ENCODE data around the gene PHF20.

PHF20 gene

DNA sequence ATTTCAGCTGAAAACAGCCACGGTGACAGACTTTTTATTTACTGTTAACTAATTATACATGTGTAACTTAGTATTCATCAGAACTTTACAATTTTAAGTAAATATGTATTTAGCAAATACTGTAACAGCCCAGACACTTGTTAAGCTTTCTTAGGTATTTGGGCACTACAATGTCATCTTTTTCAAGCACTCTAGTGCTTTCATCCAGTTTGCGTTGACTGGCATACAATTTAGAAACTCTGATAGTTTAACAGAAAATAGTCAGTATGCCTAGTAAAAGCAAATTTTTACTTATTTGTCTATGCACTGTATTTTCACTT lies 40.4 kb upstream of the PHF20 start:
- Histone ChIP-seq H3K9ac (ENCODE audit: low read length in 5 of 5) (peak overlapping the region in 1 of 5 donors; percentile 60), H3K36me3 (ENCODE audit: control insufficient read depth in 5 of 5, insufficient read depth in 5 of 5, low read length in 5 of 5) (peaks cover 62 to 95% (median 77%) of the 10 kb centered on the region in 5 donors), H3K9me3 (ENCODE audit: control insufficient read depth in 5 of 5, low read length in 5 of 5) (no peaks in the 10 kb centered on the region), H3K27me3 (ENCODE audit: control insufficient read depth in 5 of 5, insufficient read depth in 4 of 5, low read length in 5 of 5) (no peaks in the 10 kb centered on the region), H3K4me1 (ENCODE audit: control insufficient read depth in 5 of 5, insufficient read depth in 5 of 5, low read length in 5 of 5) (peaks cover 0 to 60% (median 49%) of the 10 kb centered on the region in 5 donors), H3K27ac (ENCODE audit: low read depth, low read length) (no peak overlapping the region), H3K4me3 (ENCODE audit: low read depth in 1 of 5, low read length in 5 of 5) (no peak overlapping the region)

DNA sequence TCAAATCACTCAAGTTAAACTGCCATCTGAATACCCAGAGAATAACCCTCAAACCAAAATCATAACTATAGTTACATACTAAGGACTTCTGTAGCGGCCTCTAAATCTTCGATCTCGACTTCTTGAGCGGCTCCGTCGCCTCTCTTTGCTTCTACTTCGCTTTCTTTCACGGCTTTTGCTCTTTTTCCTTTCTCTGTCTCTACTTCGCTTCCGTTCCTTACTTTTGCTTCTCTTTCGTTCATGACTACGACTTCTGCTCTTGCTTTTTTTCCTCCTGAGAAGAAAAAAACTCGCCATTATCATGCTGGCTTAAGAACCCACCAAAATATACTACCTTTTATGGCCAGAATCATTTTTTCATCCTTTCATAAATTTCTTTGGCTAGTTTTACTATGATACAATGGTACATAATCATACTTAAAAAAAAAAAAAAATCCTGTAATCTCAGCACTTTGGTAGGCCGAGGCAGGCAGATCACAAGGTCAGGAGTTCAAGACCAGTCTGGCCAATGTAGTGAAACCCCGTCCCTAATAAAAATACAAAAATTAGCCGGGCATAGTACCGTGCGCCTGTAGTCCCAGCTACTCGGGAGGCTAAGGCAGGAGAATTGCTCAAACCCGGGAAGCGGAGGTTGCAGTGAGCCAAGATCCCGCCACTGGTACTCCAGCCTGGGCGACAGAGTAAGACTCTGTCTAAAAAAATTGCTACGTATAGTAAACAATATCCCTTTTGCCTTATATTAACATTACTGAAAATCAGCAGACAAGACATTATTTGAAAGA lies 39.8 kb upstream of the PHF20 start:
- H3K27me3 ChIP-seq (ENCODE audit: control insufficient read depth in 5 of 5, insufficient read depth in 4 of 5, low read length in 5 of 5) = no peaks in the 10 kb centered on the region
- peaks cover 0 to 60% (median 51%) of the 10 kb centered on the region in 5 donors for H3K4me1 ChIP-seq (ENCODE audit: control insufficient read depth in 5 of 5, insufficient read depth in 5 of 5, low read length in 5 of 5)
- H3K9ac ChIP-seq (ENCODE audit: low read length in 5 of 5) = no peak overlapping the region
- no peaks in the 10 kb centered on the region for H3K9me3 ChIP-seq (ENCODE audit: control insufficient read depth in 5 of 5, low read length in 5 of 5)
- peaks cover 60 to 95% (median 72%) of the 10 kb centered on the region in 5 donors for H3K36me3 ChIP-seq (ENCODE audit: control insufficient read depth in 5 of 5, insufficient read depth in 5 of 5, low read length in 5 of 5)
- no peak overlapping the region for H3K4me3 ChIP-seq (ENCODE audit: low read depth in 1 of 5, low read length in 5 of 5)
- H3K27ac ChIP-seq (ENCODE audit: low read depth, low read length) = no peak overlapping the region

DNA sequence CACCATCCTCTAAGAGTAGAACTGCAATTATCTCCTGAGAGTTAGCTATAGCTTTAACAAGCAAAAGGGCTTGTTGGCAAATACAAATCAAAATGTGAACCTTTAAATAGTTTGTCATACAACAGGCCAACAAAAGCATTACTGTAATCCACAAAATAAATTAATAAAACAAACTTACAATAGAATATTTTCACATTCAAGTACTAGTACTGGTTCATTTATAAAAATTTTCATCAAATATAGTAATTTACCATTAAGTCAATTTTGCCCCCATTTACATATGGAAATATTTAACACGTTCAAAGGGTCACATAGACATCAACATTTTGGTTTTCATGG lies 39.2 kb upstream of the PHF20 start:
- Histone ChIP-seq H3K9me3 (ENCODE audit: control insufficient read depth in 5 of 5, low read length in 5 of 5) (no peaks in the 10 kb centered on the region), H3K36me3 (ENCODE audit: control insufficient read depth in 5 of 5, insufficient read depth in 5 of 5, low read length in 5 of 5) (peaks cover 60 to 94% (median 72%) of the 10 kb centered on the region in 5 donors), H3K9ac (ENCODE audit: low read length in 5 of 5) (no peak overlapping the region), H3K4me1 (ENCODE audit: control insufficient read depth in 5 of 5, insufficient read depth in 5 of 5, low read length in 5 of 5) (peaks cover 0 to 60% (median 51%) of the 10 kb centered on the region in 5 donors), H3K27ac (ENCODE audit: low read depth, low read length) (no peak overlapping the region), H3K27me3 (ENCODE audit: control insufficient read depth in 5 of 5, insufficient read depth in 4 of 5, low read length in 5 of 5) (no peaks in the 10 kb centered on the region), H3K4me3 (ENCODE audit: low read depth in 1 of 5, low read length in 5 of 5) (no peak overlapping the region)

DNA sequence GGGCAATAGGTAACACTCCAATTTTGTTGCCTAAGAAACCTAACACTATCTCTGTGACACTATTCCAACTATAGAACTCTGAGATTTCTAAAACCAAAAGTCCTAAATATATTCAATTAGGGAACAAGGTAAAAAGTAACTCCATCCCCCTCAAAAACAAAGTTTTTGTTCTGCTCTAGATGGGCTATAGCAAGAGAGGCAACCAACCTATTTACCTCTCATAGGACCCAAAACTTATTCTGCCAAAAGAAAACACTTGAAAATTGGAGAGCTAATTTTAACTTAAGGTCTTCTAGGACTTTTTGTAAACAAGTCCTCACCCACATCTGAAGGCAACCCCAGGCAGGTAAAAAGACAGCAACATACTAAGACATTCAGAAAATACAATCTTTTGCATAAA lies 37.4 kb upstream of the PHF20 start:
- no peak overlapping the region for H3K9ac ChIP-seq (ENCODE audit: low read length in 5 of 5)
- peaks cover 0 to 70% (median 62%) of the 10 kb centered on the region in 5 donors for H3K4me1 ChIP-seq (ENCODE audit: control insufficient read depth in 5 of 5, insufficient read depth in 5 of 5, low read length in 5 of 5)
- H3K36me3 ChIP-seq (ENCODE audit: control insufficient read depth in 5 of 5, insufficient read depth in 5 of 5, low read length in 5 of 5) = peaks cover 61 to 95% (median 71%) of the 10 kb centered on the region in 5 donors
- no peak overlapping the region for H3K27ac ChIP-seq (ENCODE audit: low read depth, low read length)
- H3K9me3 ChIP-seq (ENCODE audit: control insufficient read depth in 5 of 5, low read length in 5 of 5) = no peaks in the 10 kb centered on the region
- no peak overlapping the region for H3K4me3 ChIP-seq (ENCODE audit: low read depth in 1 of 5, low read length in 5 of 5)
- H3K27me3 ChIP-seq (ENCODE audit: control insufficient read depth in 5 of 5, insufficient read depth in 4 of 5, low read length in 5 of 5) = no peaks in the 10 kb centered on the region

DNA sequence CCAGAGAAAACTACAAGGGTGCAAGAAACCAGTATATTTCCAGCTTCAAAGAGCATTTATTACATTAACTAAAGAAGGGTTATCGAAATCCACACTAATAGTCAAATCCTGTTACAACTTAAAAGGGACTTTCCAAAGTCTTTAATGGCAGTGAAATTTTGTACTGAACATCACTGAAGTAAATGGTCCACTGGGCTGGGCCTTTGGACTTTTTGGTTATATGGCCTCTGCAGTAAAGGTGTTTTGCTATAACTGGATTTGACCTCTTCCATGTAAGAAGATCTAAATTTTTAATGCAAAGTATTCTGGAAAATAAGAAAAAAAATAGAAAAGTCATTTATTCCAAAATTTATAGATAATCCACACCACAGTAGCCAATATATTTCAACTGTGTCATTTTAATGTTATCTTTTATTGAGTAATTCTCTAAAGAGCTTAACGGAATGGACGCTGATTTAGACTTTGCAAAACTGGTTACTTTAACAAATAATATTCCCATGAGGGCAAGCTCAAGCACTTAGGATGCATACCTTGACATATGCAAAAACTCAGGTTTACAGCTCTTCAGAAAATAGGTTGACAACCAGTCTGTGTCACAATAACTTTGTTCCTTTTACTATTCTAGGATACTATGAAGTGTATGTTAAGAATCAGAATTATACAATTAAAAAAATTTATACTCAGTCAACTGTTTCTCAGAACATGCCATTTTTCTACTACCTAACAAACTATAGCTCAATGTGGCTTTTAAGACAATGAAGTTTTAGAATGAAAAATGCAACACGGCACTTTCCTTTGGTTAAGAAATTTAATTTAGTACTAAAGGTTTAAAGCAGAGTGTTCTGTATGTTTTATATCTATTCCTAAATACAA lies 36.8 kb upstream of the PHF20 start:
- Histone ChIP-seq H3K9ac (ENCODE audit: low read length in 5 of 5) (peak overlapping the region in 1 of 5 donors; percentile 24), H3K9me3 (ENCODE audit: control insufficient read depth in 5 of 5, low read length in 5 of 5) (no peaks in the 10 kb centered on the region), H3K4me3 (ENCODE audit: low read depth in 1 of 5, low read length in 5 of 5) (no peak overlapping the region), H3K27me3 (ENCODE audit: control insufficient read depth in 5 of 5, insufficient read depth in 4 of 5, low read length in 5 of 5) (no peaks in the 10 kb centered on the region), H3K36me3 (ENCODE audit: control insufficient read depth in 5 of 5, insufficient read depth in 5 of 5, low read length in 5 of 5) (peaks cover 60 to 95% (median 70%) of the 10 kb centered on the region in 5 donors), H3K27ac (ENCODE audit: low read depth, low read length) (peak overlapping the region; percentile 18), H3K4me1 (ENCODE audit: control insufficient read depth in 5 of 5, insufficient read depth in 5 of 5, low read length in 5 of 5) (peaks cover 0 to 70% (median 66%) of the 10 kb centered on the region in 5 donors)

DNA sequence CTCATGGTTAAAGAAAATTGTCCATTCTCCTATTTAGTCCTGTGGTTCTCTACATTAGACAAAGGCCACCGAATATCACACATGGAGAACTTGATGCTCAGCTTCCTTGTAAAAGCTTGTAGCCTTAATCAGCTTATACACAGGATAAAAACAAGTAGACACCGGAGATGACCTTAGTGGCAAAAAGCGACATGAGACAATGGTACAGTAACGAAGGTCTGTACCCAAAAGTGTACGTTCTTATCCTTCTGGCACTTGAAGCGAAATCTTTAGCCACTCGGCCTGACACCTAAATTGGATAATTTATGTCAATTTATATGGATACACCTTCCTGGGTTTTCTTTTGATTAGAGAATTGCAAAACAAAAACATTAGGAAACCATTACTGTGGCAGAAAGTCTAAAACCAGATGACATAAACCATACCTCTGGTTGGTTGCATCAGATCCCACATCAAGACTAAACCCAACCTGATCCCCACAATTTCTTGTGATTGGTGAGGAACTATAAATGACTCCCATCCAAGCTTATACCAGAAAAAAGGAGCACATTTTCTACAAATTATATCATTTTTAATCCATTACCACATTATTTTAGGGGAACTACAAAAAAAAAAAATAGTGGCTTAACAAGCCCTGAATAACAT lies 35.9 kb upstream of the PHF20 start:
- Histone ChIP-seq H3K27me3 (ENCODE audit: control insufficient read depth in 5 of 5, insufficient read depth in 4 of 5, low read length in 5 of 5) (no peaks in the 10 kb centered on the region), H3K9ac (ENCODE audit: low read length in 5 of 5) (peak overlapping the region in 1 of 5 donors; percentile 7), H3K4me3 (ENCODE audit: low read depth in 1 of 5, low read length in 5 of 5) (peak overlapping the region in 1 of 5 donors; percentile 3), H3K27ac (ENCODE audit: low read depth, low read length) (peak overlapping the region; percentile 47), H3K36me3 (ENCODE audit: control insufficient read depth in 5 of 5, insufficient read depth in 5 of 5, low read length in 5 of 5) (peaks cover 59 to 94% (median 71%) of the 10 kb centered on the region in 5 donors), H3K9me3 (ENCODE audit: control insufficient read depth in 5 of 5, low read length in 5 of 5) (no peaks in the 10 kb centered on the region), H3K4me1 (ENCODE audit: control insufficient read depth in 5 of 5, insufficient read depth in 5 of 5, low read length in 5 of 5) (peaks cover 0 to 70% (median 66%) of the 10 kb centered on the region in 5 donors)

DNA sequence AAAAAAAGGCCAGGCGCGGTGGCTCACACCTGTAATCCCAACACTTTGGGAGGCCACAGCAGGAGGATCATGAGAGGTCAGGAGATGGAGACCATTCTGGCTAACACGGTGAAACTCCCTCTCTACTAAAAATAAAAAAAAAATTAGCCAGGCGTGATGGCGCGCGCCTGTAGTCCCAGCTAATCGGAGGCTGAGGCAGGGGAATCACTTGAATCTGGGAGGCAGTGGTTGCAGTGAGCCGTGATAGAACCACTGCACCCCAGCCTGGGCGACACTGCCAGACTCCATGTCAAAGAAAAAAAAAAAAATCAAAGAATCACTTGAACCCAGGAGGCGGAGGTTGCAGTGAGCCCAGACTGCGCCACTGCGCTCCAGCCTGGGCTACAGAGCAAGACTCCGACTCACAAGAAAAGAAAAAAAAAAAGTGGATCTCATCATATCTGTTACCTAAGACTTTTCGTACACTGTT lies 33.9 kb upstream of the PHF20 start:
- H3K4me3 ChIP-seq (ENCODE audit: low read depth in 1 of 5, low read length in 5 of 5) = no peak overlapping the region
- H3K36me3 ChIP-seq (ENCODE audit: control insufficient read depth in 5 of 5, insufficient read depth in 5 of 5, low read length in 5 of 5) = peaks cover 45 to 75% (median 57%) of the 10 kb centered on the region in 5 donors
- no peak overlapping the region for H3K27ac ChIP-seq (ENCODE audit: low read depth, low read length)
- no peak overlapping the region for H3K9ac ChIP-seq (ENCODE audit: low read length in 5 of 5)
- peaks cover 0 to 62% (median 60%) of the 10 kb centered on the region in 5 donors for H3K4me1 ChIP-seq (ENCODE audit: control insufficient read depth in 5 of 5, insufficient read depth in 5 of 5, low read length in 5 of 5)
- H3K27me3 ChIP-seq (ENCODE audit: control insufficient read depth in 5 of 5, insufficient read depth in 4 of 5, low read length in 5 of 5) = no peaks in the 10 kb centered on the region
- H3K9me3 ChIP-seq (ENCODE audit: control insufficient read depth in 5 of 5, low read length in 5 of 5) = no peaks in the 10 kb centered on the region

DNA sequence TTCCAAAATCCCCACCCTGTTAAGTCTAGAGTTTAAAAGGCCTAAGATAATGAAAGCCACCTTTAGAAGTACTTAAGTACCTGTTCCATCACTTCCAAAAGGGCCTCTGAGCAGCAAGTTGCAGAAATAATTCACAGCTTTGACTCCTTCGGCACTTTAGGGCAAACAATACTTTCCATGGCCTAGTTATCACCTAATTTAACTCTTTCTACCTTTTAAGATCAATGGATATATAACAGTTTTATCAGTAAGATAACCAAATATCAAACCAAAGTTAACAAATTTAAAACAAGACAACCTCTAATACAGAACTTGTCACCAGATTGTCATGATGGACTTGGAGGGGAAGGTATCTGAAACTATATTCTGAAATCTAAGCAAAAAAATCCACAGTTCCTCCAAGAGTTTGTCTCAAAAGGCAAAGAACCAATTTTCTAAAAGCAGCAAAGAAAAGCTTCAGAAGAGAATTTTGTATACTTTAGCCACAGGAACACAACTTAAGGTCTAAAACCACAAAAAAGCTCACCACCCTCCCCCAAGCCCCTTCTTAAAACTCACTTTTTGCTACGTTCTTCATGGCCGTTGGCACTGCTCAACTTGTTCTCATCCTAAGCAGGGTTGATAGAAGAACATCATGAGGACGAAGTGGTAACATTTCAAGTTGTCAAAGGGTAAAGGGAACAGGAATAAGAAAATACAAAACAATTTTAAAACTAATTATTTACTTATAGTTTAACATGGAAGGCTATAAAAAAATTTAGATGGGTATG lies 33.2 kb upstream of the PHF20 start:
- no peak overlapping the region for H3K4me3 ChIP-seq (ENCODE audit: low read depth in 1 of 5, low read length in 5 of 5)
- peak overlapping the region; percentile 67 for H3K27ac ChIP-seq (ENCODE audit: low read depth, low read length)
- peak overlapping the region in 2 of 5 donors; percentile 19 to 48 for H3K9ac ChIP-seq (ENCODE audit: low read length in 5 of 5)
- peaks cover 40 to 68% (median 52%) of the 10 kb centered on the region in 5 donors for H3K36me3 ChIP-seq (ENCODE audit: control insufficient read depth in 5 of 5, insufficient read depth in 5 of 5, low read length in 5 of 5)
- H3K9me3 ChIP-seq (ENCODE audit: control insufficient read depth in 5 of 5, low read length in 5 of 5) = no peaks in the 10 kb centered on the region
- H3K4me1 ChIP-seq (ENCODE audit: control insufficient read depth in 5 of 5, insufficient read depth in 5 of 5, low read length in 5 of 5) = peaks cover 0 to 64% (median 60%) of the 10 kb centered on the region in 5 donors
- no peaks in the 10 kb centered on the region for H3K27me3 ChIP-seq (ENCODE audit: control insufficient read depth in 5 of 5, insufficient read depth in 4 of 5, low read length in 5 of 5)
